Thyroid gland (tissue), 4 donors: ENCODE results near the gene SH3RF3. TPM values are rescaled to one million over a fixed set of nuclear protein-coding genes. Genes with fewer than 3 reads are reported as not detected.

Experiments
- DNase-seq, 2 donors: peaks; one replicate each; pipeline ENCODE4 v3.0.0-alpha.2; 2019
- H3K27ac ChIP-seq, 3 donors: fragments of 200-600 bp; sonication (generic); 1 replicate in 2 of 3; 2 replicates in 1 of 3; pipeline ENCODE4 v1.5.1; 2016 to 2019; ENCODE audit warnings: mild to moderate bottlenecking in 1 of 3, moderate library complexity in 1 of 3
- H3K27me3 ChIP-seq: fragments of 200-600 bp; sonication (generic); one replicate; pipeline ENCODE4 v1.5.1; 2019
- H3K36me3 ChIP-seq, 2 donors: fragments of 200-600 bp; sonication (generic); one replicate each; pipeline ENCODE4 v1.5.1; 2016 to 2019
- H3K4me1 ChIP-seq, 2 donors: fragments of 200-600 bp; sonication (generic); one replicate each; pipeline ENCODE4 v1.5.1; 2017 to 2019
- H3K4me3 ChIP-seq, 3 donors: fragments of 200-600 bp; sonication (generic); replicated peaks in 1 of 3; 1 replicate in 2 of 3; 2 replicates in 1 of 3; pipeline ENCODE4 v1.5.1; 2016; ENCODE audit warnings: mild to moderate bottlenecking in 1 of 3
- H3K9me3 ChIP-seq: fragments of 200-600 bp; sonication (generic); one replicate; pipeline ENCODE4 v1.5.1; 2017
- CTCF ChIP-seq, 6 experiments: fragments of 200-600 bp in 3 of 6; fragments of 450-650 bp in 3 of 6; sonication (generic) in 3 of 6; IDR thresholded peaks; one replicate each; pipeline ENCODE4 v1.5.1; 2016 to 2019; ENCODE audit warnings: antibody characterized with exemption in 6 of 6, mild to moderate bottlenecking in 2 of 6, inconsistent platforms in 1 of 6, moderate library complexity in 1 of 6
- POLR2A ChIP-seq, 2 donors: fragments of 450-650 bp; IDR thresholded peaks; one replicate each; pipeline ENCODE4 v1.6.1; 2017; ENCODE audit warnings: antibody characterized with exemption in 2 of 2, mild to moderate bottlenecking in 2 of 2, moderate library complexity in 1 of 2
- WGBS, 2 donors: methylation state at CpG; one replicate each; pipeline ENCODE4 v1.1.5; 2017; 5-methylcytosine and 5-hydroxymethylcytosine counted together
- intact Hi-C: fragments of 100-400 bp; cut with DNase I; formaldehyde crosslinking; loops from one replicate; pipeline ENCODE4 v1.15.1; 2023
- total RNA-seq, 4 donors: library from RNA; depleted of rRNA; stranded (reverse); fragments of >200 nt; gene quantifications; one replicate each; pipeline ENCODE4 v1.2.3, GENCODE V29; 2016

SH3RF3 gene
- total RNA-seq, 4 donors from 2014 or later: 2.1 to 7.4 (median 2.8) TPM

GRCh38 chr2:109480486-109481195 lies 351.6 kb downstream of the SH3RF3 start:
- 79 to 83% methylated on average over 10 of the region's 10 CpGs for WGBS, 2 donors

GRCh38 chr2:109481196-109481555 lies 352.2 kb downstream of the SH3RF3 start:
- TF ChIP-seq CTCF (IDR thresholded peaks at IDR 0.05) (no peak), POLR2A (IDR thresholded peaks at IDR 0.05) (no peak)
- H3K4me1 ChIP-seq: peaks cover 27 to 42% of the 10 kb centered on the region in 2 donors
- H3K4me3 ChIP-seq: no peak overlapping the region
- DNase-seq: peak; percentile 87 to 93
- H3K36me3 ChIP-seq: no peaks in the 10 kb centered on the region
- H3K9me3 ChIP-seq: no peaks in the 10 kb centered on the region
- intact Hi-C loops: no loop called here
- no peaks in the 10 kb centered on the region for H3K27me3 ChIP-seq
- H3K27ac ChIP-seq: peak overlapping the region; percentile 43 to 84 (median 81)
- 45 to 48% methylated on average over 9 of the region's 9 CpGs for WGBS, 2 donors

More at GRCh38 chr2:109480486-109481195, 351.6 kb downstream of the SH3RF3 start:
- Histone ChIP-seq H3K27ac (peak overlapping the region; percentile 43 to 84 (median 81)), H3K4me1 (peaks cover 27 to 46% of the 10 kb centered on the region in 2 donors), H3K9me3 (no peaks in the 10 kb centered on the region), H3K36me3 (no peaks in the 10 kb centered on the region), H3K4me3 (no peak overlapping the region), H3K27me3 (no peaks in the 10 kb centered on the region)
- DNase-seq: no peak
- no peak for TF ChIP-seq CTCF (IDR thresholded peaks at IDR 0.05)
- no peak for TF ChIP-seq POLR2A (IDR thresholded peaks at IDR 0.05)
- intact Hi-C loops: no loop called here

- intact Hi-C loops: no loop called here
- WGBS, 2 donors: 87 to 90% methylated on average over 9 of the region's 9 CpGs
- Histone ChIP-seq H3K4me1 (peaks cover 27 to 40% of the 10 kb centered on the region in 2 donors), H3K36me3 (no peaks in the 10 kb centered on the region), H3K27me3 (no peaks in the 10 kb centered on the region), H3K9me3 (no peaks in the 10 kb centered on the region), H3K27ac (peak overlapping the region; percentile 29 to 81 (median 43)), H3K4me3 (no peak overlapping the region)
- no peak for DNase-seq
- no peak for TF ChIP-seq POLR2A (IDR thresholded peaks at IDR 0.05)
- TF ChIP-seq CTCF (IDR thresholded peaks at IDR 0.05): no peak
These were observed 352.6 kb downstream of the SH3RF3 start for GRCh38 chr2:109481599-109481998.

GRCh38 chr2:109482361-109482861 lies 353.4 kb downstream of the SH3RF3 start:
- peak in 1 of 2 donors; percentile 24 for DNase-seq
- H3K9me3 ChIP-seq: no peaks in the 10 kb centered on the region
- whole genome bisulfite sequencing, 2 donors: 59 to 75% methylated on average over 15 of the region's 15 CpGs
- H3K4me1 ChIP-seq: peaks cover 27 to 40% of the 10 kb centered on the region in 2 donors
- intact Hi-C loops: no loop called here
- no peaks in the 10 kb centered on the region for H3K36me3 ChIP-seq
- no peak overlapping the region for H3K4me3 ChIP-seq
- TF ChIP-seq CTCF (IDR thresholded peaks at IDR 0.05) (no peak), POLR2A (IDR thresholded peaks at IDR 0.05) (no peak)
- H3K27me3 ChIP-seq: no peaks in the 10 kb centered on the region
- peak overlapping the region; percentile 41 to 81 (median 43) for H3K27ac ChIP-seq
